Endodermal cell (in vitro differentiated cells): ENCODE measurements around the gene TMEM208. TPM values are rescaled to one million over a fixed set of nuclear protein-coding genes. Genes with fewer than 3 reads are reported as not detected.

Experiments used
- DNase-seq: peaks from one replicate; pipeline ENCODE4 v3.0.0-alpha.2; 2017
- H3K27ac ChIP-seq: 2 replicates; pipeline ENCODE4 v1.5.1; 2013; ENCODE audit warnings: mild to moderate bottlenecking, low read depth, low read length, moderate library complexity
- H3K27me3 ChIP-seq: 2 replicates; pipeline ENCODE4 v1.6.1; 2013; ENCODE audit warnings: mild to moderate bottlenecking, low read length, moderate library complexity; ENCODE audit not compliant: insufficient read depth, control insufficient read depth, poor library complexity, severe bottlenecking
- H3K36me3 ChIP-seq: 2 replicates; pipeline ENCODE4 v1.7.0; 2013; ENCODE audit warnings: mild to moderate bottlenecking, low read length, moderate library complexity; ENCODE audit not compliant: control insufficient read depth, insufficient read depth
- H3K4me1 ChIP-seq: one replicate; pipeline ENCODE4 v1.7.0; 2013; ENCODE audit warnings: low read length; ENCODE audit not compliant: control insufficient read depth, insufficient read depth
- H3K4me3 ChIP-seq: 2 replicates; pipeline ENCODE4 v1.5.1; 2013; ENCODE audit warnings: mild to moderate bottlenecking, low read length, moderate library complexity
- H3K9ac ChIP-seq: 2 replicates; pipeline ENCODE4 v1.6.1; 2013; ENCODE audit warnings: mild to moderate bottlenecking, low read length, moderate library complexity; ENCODE audit not compliant: poor library complexity, severe bottlenecking; ENCODE audit errors: extremely low read depth
- H3K9me3 ChIP-seq: 2 replicates; pipeline ENCODE4 v1.6.1; 2013; ENCODE audit warnings: mild to moderate bottlenecking, low read length, moderate library complexity; ENCODE audit not compliant: control insufficient read depth
- H3K27ac Mint-ChIP-seq: 2 replicates; pipeline ENCODE4 v1.8.0; 2020; ENCODE audit warnings: mixed read lengths
- H3K27me3 Mint-ChIP-seq: 2 replicates; pipeline ENCODE4 v1.8.0; 2021; ENCODE audit warnings: mild to moderate bottlenecking, mixed read lengths; ENCODE audit not compliant: insufficient read depth
- H3K36me3 Mint-ChIP-seq: 2 replicates; pipeline ENCODE4 v1.8.0; 2020; ENCODE audit warnings: low read depth, mixed read lengths
- H3K4me1 Mint-ChIP-seq: 2 replicates; pipeline ENCODE4 v1.8.0; 2020; ENCODE audit warnings: mixed read lengths
- H3K4me3 Mint-ChIP-seq: 2 replicates; pipeline ENCODE4 v1.8.0; 2020; ENCODE audit warnings: mild to moderate bottlenecking, moderate library complexity, mixed read lengths
- H3K9me3 Mint-ChIP-seq: 2 replicates; pipeline ENCODE4 v1.8.0; 2020; ENCODE audit warnings: mild to moderate bottlenecking, mixed read lengths
- CTCF ChIP-seq: fragments of 200-600 bp; sonication (generic); conservative IDR thresholded peaks from 2 replicates; pipeline ENCODE4 v1.5.0; 2021; ENCODE audit warnings: antibody characterized with exemption, mild to moderate bottlenecking
- WGBS, 2 experiments: methylation state at CpG; one replicate each; pipeline versions ENCODE4 v1.1.5 to v1.1.7; 2013; ENCODE audit warnings: missing lambda C conversion rate in 2 of 2, mixed read lengths in 1 of 2; ENCODE audit not compliant: insufficient coverage in 1 of 2, insufficient read length in 1 of 2; 5-methylcytosine and 5-hydroxymethylcytosine counted together
- total RNA-seq, 2 donors: library from RNA; stranded (reverse); fragmentation: NEBNext Ultra II Directional in 1 of 2; extraction: Animal tissue kit (Norgen Biotek cat#: 25700) in 1 of 2; gene quantifications; 2 replicates in 1 of 2; 3 replicates in 1 of 2; pipeline ENCODE4 v1.2.1, GENCODE V29; 2021

The TMEM208 gene
- total RNA-seq, 2 donors from 2014 or later = 43.1 to 46.4 TPM

- 88 to 92% methylated on average over 4 of the region's 4 CpGs for WGBS, 2 experiments
- Histone ChIP-seq H3K9me3 (no peaks in the 10 kb centered on the region), H3K9ac (no peak overlapping the region), H3K36me3 (peaks cover 20% of the 10 kb centered on the region), H3K27ac (no peak overlapping the region), H3K4me1 (peaks cover 5% of the 10 kb centered on the region), H3K27me3 (no peaks in the 10 kb centered on the region), H3K4me3 (no peak overlapping the region)
- Mint-ChIP-seq H3K4me1 (peaks cover 10% of the 10 kb centered on the region), H3K36me3 (peaks cover 6% of the 10 kb centered on the region), H3K27me3 (peaks cover under 1% of the 10 kb centered on the region), H3K4me3 (no peak overlapping the region), H3K9me3 (no peaks in the 10 kb centered on the region), H3K27ac (no peak overlapping the region)
- TF ChIP-seq CTCF = no peak
- no peak for DNase-seq
Observed at GRCh38 chr16:67204076-67204475, 22.9 kb upstream of the TMEM208 start.

- Mint-ChIP-seq H3K27ac (no peak overlapping the region), H3K4me1 (peaks cover 8% of the 10 kb centered on the region), H3K27me3 (peaks cover 7% of the 10 kb centered on the region), H3K36me3 (peaks cover 4% of the 10 kb centered on the region), H3K4me3 (no peak overlapping the region), H3K9me3 (no peaks in the 10 kb centered on the region)
- 91 to 96% methylated on average over 7 to 8 of the region's 8 CpGs for WGBS, 2 experiments
- no peak for DNase-seq
- no peak for TF ChIP-seq CTCF
- Histone ChIP-seq H3K27ac (peak overlapping the region; percentile 34), H3K4me1 (peaks cover 5% of the 10 kb centered on the region), H3K9ac (no peak overlapping the region), H3K27me3 (no peaks in the 10 kb centered on the region), H3K4me3 (no peak overlapping the region), H3K9me3 (no peaks in the 10 kb centered on the region), H3K36me3 (peaks cover 15% of the 10 kb centered on the region)
Observed at GRCh38 chr16:67206129-67206837, 20.6 kb upstream of the TMEM208 start.

- peaks cover 11% of the 10 kb centered on the region for H3K27me3 Mint-ChIP-seq
- peaks cover 5% of the 10 kb centered on the region for H3K4me1 ChIP-seq
- no peak overlapping the region for H3K27ac Mint-ChIP-seq
- H3K36me3 Mint-ChIP-seq = peaks cover 4% of the 10 kb centered on the region
- H3K9me3 ChIP-seq = no peaks in the 10 kb centered on the region
- H3K9ac ChIP-seq = no peak overlapping the region
- no peak for TF ChIP-seq CTCF
- peaks cover 8% of the 10 kb centered on the region for H3K4me1 Mint-ChIP-seq
- H3K9me3 Mint-ChIP-seq = no peaks in the 10 kb centered on the region
- H3K4me3 ChIP-seq = no peak overlapping the region
- 85 to 100% methylated on average over 1 to 3 of the region's 3 CpGs for WGBS, 2 experiments
- no peak overlapping the region for H3K4me3 Mint-ChIP-seq
- H3K27me3 ChIP-seq = no peaks in the 10 kb centered on the region
- peaks cover 11% of the 10 kb centered on the region for H3K36me3 ChIP-seq
- H3K27ac ChIP-seq = no peak overlapping the region
- no peak for DNase-seq
Observed at GRCh38 chr16:67206838-67207248, 20.1 kb upstream of the TMEM208 start.
